Activated CD4-positive, alpha-beta T cell treated with anti-CD3 and anti-CD28 coated beads for 24 hours (primary cell): ENCODE measurements around the gene S100A11.

Experiments
- DNase-seq, 2 donors: peaks; one replicate each; pipeline ENCODE4 v3.0.0-alpha.2; 2020; ENCODE audit warnings: low read depth in 2 of 2

Gene S100A11

DNA sequence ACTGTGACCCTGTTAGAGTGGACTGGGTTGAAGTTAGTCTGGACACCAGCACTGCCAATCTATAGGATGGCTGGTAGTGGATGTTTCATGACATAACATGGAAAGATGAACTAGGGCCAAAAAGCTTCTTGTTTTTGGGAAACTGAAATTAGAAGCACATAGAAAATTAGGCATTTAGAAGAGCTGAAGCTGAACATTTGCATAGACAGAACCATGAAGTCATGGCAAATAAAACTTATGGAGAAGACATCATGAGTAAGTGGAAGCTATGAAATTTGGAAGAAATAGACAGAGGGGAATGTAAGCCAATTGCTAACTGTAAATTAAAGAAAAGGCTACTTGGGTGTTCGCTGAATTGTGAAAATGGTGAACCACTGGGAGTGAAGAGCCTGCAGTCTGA lies 2.7 kb upstream of the S100A11 start:
- DNase-seq: no peak

DNA sequence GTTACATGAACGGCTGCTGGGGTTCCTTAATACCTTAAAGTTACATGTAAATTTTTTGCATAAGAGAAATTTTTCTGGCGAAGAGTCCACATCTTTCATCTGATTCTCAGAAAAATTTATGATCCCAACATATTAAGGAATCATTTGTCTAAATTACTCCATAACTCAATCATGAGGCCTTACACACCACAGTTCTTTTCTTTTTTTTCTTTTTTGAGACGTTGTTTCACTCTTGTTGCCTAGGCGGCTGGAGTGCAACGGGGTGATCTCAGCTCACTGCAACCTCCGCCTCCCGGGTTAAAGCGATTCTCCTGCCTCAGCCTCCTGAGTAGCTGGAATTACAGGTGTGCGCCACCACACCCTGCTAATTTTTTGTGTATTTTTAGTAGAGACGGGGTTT lies 2.1 kb upstream of the S100A11 start:
- no peak for DNase-seq

DNA sequence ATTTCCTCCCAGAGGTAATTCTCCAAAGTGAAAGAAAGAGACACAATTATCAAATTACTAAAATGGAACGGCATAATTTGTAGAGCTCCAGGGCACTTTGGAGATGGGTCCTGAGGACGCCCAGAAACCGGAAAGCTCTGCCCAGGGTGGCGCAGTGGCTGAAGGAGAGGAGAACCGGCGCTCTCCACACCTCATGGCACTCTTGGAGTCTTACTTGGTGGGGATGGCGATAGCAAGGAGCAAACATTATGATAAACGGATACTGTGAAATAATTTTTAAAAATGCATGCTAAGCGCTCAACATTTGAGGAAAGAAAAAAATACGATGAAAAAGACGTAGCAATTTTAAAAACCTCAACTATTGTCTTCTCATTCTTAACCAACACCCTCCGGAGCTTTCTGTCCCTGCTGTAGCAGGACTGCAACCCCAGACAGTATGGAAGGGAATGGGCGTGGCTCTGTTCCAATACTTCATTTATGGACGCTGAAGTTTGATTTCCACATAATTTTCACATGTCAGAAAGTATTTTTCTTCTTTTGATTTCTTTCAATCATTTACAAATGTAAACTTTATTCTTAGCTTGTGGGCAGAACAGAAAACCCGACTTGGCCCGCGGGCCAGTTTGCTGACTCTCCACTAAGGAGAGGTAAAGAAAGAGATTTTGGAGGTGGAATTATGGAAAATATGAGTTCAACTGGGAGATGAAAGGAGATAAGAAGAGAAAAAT lies 1.1 kb downstream of the S100A11 start:
- no peak for DNase-seq

DNA sequence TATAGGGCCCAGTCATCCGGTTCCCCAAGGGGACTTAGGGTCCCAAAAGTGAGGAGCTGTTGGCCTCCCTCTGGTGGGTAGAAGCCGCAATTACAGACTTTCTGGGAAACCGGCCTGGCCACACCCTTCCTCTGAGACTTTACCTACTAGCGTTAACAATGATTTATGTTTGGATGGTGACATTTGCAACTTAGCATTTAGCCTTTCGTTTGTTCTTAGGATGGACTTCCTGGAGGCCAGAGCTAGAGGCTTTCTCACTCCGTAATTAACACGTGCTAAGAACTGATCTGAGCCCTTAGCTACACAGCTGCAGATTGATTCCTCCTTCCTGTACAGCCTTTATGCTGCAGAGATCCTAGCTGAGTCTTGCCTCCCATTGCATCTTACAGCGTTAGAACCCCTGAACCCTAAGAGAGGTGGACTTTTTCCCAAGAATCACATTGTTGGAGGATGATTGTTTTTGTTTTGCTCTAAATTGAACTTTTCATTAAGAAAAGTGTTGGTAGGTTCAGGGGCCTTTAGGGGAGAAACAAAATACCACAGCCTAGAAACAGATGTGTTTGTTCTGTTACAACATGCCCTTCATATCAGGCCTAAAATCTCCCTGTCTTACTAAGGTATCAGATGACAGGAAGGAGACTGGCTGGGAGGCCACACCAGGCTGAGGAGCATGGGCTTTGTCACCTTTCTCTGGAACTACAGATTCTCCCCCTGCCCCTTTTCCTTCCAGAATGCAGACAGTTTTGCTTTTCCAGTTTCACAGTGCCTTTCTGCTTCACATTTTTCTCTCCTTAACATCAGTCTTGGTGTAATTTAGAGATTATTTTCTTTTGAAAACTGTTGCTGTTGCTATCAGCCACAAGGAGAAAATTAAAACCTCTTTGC lies 1.9 kb downstream of the S100A11 start:
- peak; percentile 39 to 48 for DNase-seq

- DNase-seq: no peak
Measured at GRCh38 chr1:152034324-152034653, 2.5 kb downstream of the S100A11 start.

- DNase-seq: no peak
Measured at GRCh38 chr1:152029929-152030211, 6.9 kb downstream of the S100A11 start.

DNA sequence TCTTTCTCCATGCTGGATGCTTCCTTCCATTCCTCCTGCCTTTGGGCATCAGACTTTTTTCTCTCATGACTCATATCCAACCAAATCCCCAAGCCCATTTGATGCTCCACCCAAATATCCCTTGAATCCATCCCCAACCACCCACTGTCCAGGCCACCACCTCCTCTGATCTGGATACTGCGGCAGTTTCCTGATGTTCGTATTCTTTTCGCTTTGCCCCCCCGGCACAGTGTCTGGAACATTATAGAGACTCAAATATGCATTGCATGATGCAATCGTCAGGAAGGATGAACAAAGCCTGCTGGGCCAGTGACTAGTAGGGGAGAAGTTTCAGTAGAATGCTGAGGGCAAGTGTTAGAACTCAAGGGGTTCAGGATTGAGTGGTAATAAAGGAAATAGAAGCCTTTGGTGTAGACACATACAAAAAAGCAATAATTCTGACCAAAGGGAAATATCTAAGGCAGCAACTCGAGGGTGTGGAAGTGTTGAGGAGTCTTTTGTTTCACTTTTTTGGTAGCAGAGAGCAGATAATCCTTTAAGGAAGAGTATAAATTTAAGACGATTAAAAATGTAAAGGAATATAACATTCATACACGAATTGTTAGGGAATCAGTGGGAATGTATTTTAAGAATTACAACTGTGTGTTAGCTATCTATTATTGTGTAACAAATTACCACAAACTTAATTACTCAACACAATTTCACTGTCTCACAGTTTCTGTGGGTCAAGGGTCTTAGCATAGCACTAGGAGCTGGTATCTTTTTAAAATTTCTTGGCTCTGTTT lies 7.5 kb downstream of the S100A11 start:
- peak in 1 of 2 donors; percentile 13 for DNase-seq

DNA sequence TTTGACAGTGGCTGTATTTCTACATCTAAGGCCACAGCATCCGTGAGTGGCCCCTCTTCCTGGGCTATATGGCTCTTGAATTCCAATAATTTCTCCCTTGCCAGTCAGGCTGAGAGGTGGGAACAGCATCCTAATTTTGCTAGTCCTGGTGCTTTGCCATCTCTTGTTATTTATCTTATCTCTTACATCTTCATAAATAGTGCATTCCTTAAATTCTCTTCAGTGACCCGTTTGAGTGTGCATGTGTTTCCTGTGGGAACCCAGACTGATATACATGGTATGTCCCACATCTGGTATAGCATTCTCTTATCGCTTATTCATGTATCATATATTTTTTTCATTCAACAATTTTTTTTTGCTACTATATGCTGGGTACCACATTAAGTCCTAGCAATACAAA lies 9.9 kb downstream of the S100A11 start:
- DNase-seq: no peak

- no peak for DNase-seq
Measured at GRCh38 chr1:152024223-152024622, 12.6 kb downstream of the S100A11 start.

DNA sequence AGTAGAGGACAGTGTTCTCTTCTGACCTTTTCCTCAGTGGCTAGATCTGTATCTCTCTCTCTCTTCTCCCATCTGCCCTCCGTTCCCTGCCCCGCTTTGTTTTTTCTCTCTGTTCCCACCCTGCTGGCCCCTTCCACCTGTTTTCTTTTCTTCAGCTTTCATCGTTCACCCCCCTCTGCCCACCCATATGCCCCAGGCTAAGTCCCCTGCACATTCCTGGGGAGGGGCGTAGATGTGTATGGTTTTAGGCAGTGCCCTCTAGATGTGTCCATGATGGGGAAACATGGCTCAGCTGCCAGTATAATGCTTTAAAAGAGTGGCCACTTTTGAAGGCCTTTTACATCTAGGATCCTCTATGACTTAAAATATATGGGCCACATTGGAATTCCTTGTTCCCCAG lies 13.6 kb downstream of the S100A11 start:
- no peak for DNase-seq

DNA sequence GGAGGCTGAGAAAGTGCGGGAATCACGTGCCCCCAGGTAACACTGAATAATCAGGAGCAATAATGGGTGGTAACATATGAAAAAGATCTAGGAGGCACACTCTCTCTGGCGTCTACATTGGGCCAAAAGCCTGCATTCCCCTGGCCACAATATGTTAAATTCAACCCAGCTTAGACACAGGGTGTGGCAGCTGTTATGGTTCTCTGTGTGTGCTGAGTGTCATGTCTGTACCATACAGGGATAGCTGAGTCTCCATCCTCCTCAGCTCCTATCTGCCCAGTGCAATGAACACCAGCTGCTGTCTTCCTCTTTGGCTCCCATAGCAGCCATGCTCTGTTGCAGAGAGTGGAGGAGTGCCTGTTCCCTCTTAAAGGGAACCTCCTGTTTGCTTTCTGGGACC lies 14.3 kb downstream of the S100A11 start:
- no peak for DNase-seq

DNA sequence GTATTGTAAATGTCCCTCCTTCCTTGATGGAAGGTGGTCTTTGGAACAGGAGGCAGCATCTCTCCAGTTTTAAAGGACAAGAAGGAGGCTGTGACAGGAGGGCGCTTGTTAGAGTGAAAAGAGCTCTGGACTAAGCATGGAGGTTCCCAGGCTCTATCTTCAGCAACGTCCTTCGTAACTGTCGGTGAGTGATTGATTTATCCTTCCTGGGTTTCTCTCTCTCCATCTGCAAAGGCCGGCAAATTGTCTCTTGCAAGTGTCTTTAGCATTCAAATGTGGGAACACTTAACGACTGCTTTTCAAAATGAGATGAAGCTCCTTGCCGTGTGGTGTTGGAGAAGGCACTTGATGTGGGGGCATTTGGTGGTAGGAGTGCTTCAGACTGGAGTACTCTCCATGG lies 15.2 kb downstream of the S100A11 start:
- DNase-seq: no peak

DNA sequence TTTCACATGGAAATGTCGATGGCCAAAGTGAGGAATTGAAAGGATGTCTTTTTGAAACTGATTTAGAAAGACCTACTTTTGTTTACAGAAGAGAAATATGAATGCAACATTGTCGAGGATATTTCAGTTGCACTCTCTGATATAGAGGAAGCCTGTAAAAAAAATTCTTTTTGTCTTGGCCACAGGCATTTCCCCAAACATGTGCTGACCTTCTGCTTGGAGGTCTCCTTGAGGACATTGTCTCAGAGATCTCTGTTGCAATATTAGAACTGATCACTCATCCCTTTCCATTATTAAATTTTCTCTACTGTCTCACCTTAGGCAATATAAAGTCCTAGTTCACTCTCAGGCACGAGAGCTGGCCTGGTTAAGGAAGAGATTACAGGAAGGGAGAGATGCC lies 16.0 kb downstream of the S100A11 start:
- DNase-seq: no peak

DNA sequence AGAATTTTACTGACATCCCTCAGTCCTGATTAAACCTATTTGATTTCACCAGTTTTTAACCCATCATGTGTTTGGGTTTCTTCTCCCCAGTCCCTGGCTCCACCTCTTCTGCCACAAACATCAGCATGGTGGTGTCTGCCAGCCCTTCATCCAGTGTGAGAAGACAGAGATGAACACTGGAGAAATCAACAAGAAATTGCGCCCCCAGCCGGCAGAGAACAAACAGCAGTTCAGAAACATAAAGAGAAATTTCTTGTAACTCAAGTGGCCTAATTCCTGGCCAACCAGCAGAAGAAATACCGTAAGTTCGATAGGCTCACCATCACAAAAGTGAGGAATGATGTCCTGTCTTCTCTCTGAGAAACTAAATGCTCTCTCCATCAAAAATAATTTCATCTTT lies 18.3 kb downstream of the S100A11 start:
- DNase-seq: no peak

GRCh38 chr1:152015766-152016165 lies 21.0 kb downstream of the S100A11 start:
- no peak for DNase-seq

DNA sequence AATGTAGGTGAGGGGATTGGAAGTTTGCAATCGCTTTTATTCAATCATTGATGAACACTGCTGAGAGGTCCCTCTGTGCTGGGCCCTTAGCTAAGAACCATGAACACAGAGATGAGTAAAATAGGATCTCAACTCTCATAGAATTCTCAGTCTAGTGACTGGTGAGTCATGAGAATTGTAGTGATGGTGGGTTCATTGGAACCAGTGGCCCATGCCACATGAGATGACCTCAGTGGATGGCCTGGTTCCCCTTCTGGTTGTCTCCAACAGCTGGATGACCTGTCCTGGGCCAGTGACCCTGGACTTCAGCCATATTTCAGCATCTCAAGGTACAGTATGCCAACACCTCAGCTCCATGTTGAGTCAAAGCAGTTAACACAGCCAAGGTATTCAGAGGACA lies 21.9 kb downstream of the S100A11 start:
- DNase-seq: no peak

DNA sequence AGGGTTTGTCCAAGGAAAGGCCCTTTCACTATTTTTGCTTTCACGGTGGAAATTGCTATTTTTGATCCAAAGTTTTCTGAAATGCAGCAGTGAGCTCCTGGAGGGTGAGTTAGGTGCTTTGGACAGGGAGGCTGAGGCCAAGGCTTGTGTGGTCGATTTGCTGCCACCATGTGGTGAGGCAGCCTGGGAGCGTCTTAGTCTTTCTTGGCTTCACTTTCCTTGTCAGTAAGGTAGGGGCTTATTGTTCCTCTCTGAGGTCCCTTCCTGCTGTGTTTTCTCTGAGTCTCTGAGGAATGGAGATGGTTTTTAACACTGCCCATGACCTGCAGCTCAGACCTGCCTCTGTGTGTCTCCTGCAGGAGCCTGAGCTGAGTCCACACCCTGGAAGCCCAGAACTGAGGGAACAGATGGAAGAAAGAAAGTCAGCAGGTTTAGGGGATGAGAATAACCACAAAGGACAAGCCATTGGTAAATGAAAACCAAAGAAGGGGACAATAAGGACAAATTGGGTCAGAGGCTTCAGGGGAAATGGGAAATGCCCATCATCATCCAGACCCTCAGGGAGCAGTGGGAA lies 23.1 kb downstream of the S100A11 start:
- no peak for DNase-seq

DNA sequence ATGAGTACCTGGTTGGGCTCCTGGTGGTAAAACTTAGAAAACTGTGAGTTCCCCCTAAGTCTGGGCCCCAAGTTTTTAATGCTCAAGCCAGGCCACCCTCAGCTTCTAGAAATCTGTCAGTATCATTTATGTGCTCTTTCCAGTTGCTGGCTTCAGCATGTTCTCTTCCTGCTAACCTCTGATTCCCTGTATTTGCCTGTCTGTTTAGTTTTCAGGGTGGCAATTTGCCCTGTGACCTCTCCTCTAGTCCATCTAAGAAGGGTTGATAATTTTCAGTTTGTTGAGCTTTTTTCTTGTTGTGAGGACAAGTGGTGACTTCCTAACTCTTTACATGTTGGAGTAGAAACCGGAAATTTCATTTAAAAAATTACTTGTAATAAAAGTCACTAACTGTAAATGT lies 27.1 kb downstream of the S100A11 start:
- DNase-seq: no peak

DNA sequence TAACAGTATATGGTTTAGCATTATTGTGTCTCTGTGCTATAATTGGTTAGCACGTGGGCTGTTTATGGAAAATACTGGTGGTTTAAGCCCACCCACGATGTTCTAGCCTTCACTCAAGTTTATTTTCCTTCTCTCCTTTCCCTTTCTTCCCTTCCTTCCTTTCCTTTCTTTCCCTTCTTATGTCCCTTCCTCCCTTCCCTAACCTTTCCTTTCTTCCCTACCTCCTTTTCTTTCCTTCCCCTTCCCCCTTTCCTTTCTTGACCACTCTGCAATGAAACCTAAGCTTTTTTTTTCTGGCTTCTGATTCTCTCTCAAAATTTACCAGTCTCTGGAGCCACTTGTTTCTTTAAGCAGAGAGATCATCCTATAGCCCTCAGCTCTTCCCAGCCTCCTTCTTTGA lies 29.8 kb downstream of the S100A11 start:
- no peak for DNase-seq

GRCh38 chr1:152005360-152005912 lies 31.4 kb downstream of the S100A11 start:
- no peak for DNase-seq

- no peak for DNase-seq
Measured at GRCh38 chr1:152003846-152004442, 32.9 kb downstream of the S100A11 start.

DNA sequence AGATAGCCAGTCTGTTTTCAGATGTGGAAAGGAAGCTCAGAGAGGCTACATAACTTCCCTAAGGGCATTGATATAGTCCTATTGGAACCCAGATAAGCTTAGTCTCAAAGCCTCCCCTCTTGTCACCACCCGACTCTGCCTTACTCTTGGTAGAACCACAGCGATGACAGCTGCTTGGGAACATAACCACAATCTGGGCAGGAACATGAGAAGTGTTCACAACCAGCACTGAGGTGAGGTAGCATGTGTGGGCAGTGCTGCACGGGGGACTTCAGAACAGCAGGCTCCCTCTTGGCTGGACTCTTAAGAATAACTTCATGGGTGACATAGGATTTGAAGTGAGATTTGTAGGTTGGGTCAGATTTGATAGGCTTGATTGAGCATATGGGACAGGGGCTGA lies 33.8 kb downstream of the S100A11 start:
- no peak for DNase-seq
